Upper lobe of left lung (tissue), 6 donors: ENCODE measurements around the gene TBX20. TPM values are rescaled to one million over a fixed set of nuclear protein-coding genes. Genes with fewer than 3 reads are reported as not detected.
A peak's percentile ranks its signal among the peaks of the same experiment; 100 is the strongest.
"Not testable (repeated sequence)": the region's sequence is repeated elsewhere in the genome, so short reads cannot be mapped to it uniquely, and the experiment has no call there.

Experiments
- ATAC-seq, 2 donors: fragments of 200-7000 bp; cut with Tn5 transposase; one replicate each; pipeline ENCODE4 v1.9.1; 2022; ENCODE audit warnings: mild to moderate bottlenecking in 2 of 2, moderate library complexity in 2 of 2; ENCODE audit not compliant: low FRiP score in 2 of 2
- DNase-seq, 2 donors: peaks; one replicate each; pipeline ENCODE4 v3.0.0-alpha.2; 2019 to 2020
- H3K27ac ChIP-seq, 4 donors: fragments of 200-600 bp; sonication (generic); one replicate each; pipeline ENCODE4 v1.5.1; 2016 to 2019
- H3K27me3 ChIP-seq, 4 donors: fragments of 200-600 bp; sonication (generic); one replicate each; pipeline ENCODE4 v1.5.1; 2017 to 2019
- H3K36me3 ChIP-seq, 4 donors: fragments of 200-600 bp; sonication (generic); one replicate each; pipeline ENCODE4 v1.5.1; 2016 to 2019
- H3K4me1 ChIP-seq, 4 donors: fragments of 200-600 bp; sonication (generic); one replicate each; pipeline ENCODE4 v1.5.1; 2018 to 2019
- H3K4me3 ChIP-seq, 4 donors: fragments of 200-600 bp; sonication (generic); one replicate each; pipeline ENCODE4 v1.5.1; 2017 to 2019; ENCODE audit warnings: mild to moderate bottlenecking in 2 of 4, moderate library complexity in 1 of 4
- H3K9me3 ChIP-seq, 4 donors: fragments of 200-600 bp; sonication (generic); one replicate each; pipeline ENCODE4 v1.5.1; 2018 to 2019
- CTCF ChIP-seq, 6 experiments: fragments of 450-650 bp in 4 of 6; fragments of 200-600 bp in 2 of 6; sonication (generic) in 2 of 6; IDR thresholded peaks; one replicate each; pipeline ENCODE4 v1.5.1; 2016 to 2019; ENCODE audit warnings: antibody characterized with exemption in 6 of 6
- EP300 ChIP-seq, 4 donors: sonication (generic); formaldehyde crosslinking; IDR thresholded peaks; one replicate each; pipeline ENCODE4 v1.5.1; 2017; ENCODE audit warnings: antibody characterized with exemption in 4 of 4, control low read depth in 2 of 4
- POLR2A ChIP-seq, 4 donors: fragments of 450-650 bp; IDR thresholded peaks; one replicate each; pipeline ENCODE4 v1.5.1; 2016 to 2017; ENCODE audit warnings: antibody characterized with exemption in 4 of 4, mild to moderate bottlenecking in 2 of 4
- POLR2AphosphoS5 ChIP-seq, 2 donors: sonication (generic); formaldehyde crosslinking; IDR thresholded peaks; one replicate each; pipeline ENCODE4 v1.5.1; 2017; ENCODE audit warnings: antibody characterized with exemption in 2 of 2
- WGBS, 2 donors: methylation state at CpG; one replicate each; pipeline ENCODE4 v1.1.5; 2017 to 2018; 5-methylcytosine and 5-hydroxymethylcytosine counted together
- total RNA-seq, 6 donors: library from RNA; depleted of rRNA in 4 of 6; stranded (reverse); fragments of >200 nt in 4 of 6; gene quantifications; one replicate each; pipeline versions ENCODE4 v1.1.0 to v1.2.1, GENCODE V29; 2016 to 2021
- donor health status: DM: no; HTN: no; CAD: no; lungs with moderate emphysema.
- donor health status: DM: no; HTN: yes; CAD: no; lungs with severe emphysema.

Gene TBX20
- total RNA-seq, 6 donors from 2014 or later: 0.17 to 2.2 (median 0.61) TPM; not detected in 3

GRCh38 chr7:35202353-35202752, 51.5 kb downstream of the TBX20 start:
- not testable (repeated sequence) for H3K4me3 ChIP-seq, H3K27ac ChIP-seq, H3K36me3 ChIP-seq, H3K27me3 ChIP-seq, H3K9me3 ChIP-seq, DNase-seq, H3K4me1 ChIP-seq
- peak in 1 of 2 donors; percentile 53 for ATAC-seq
- 90 to 92% methylated on average over 6 of the region's 6 CpGs for WGBS, 2 donors

GRCh38 chr7:35200170-35200569, 53.7 kb downstream of the TBX20 start:
- DNase-seq: not testable (repeated sequence)

GRCh38 chr7:35198370-35199140, 55.3 kb downstream of the TBX20 start:
- ATAC-seq: not testable (repeated sequence)

More at GRCh38 chr7:35200170-35200569, 53.7 kb downstream of the TBX20 start:
- ATAC-seq, H3K27me3 ChIP-seq, H3K4me3 ChIP-seq, H3K4me1 ChIP-seq, H3K27ac ChIP-seq, H3K9me3 ChIP-seq, H3K36me3 ChIP-seq: not testable (repeated sequence)
- WGBS, 2 donors: 82 to 95% methylated on average over 2 of the region's 2 CpGs

GRCh38 chr7:35191571-35191970, 62.3 kb downstream of the TBX20 start:
- DNase-seq, H3K27ac ChIP-seq, H3K36me3 ChIP-seq, H3K9me3 ChIP-seq, H3K4me1 ChIP-seq, ATAC-seq, H3K27me3 ChIP-seq, H3K4me3 ChIP-seq: not testable (repeated sequence)
- WGBS, 2 donors: 80 to 84% methylated on average over 4 of the region's 4 CpGs

More at GRCh38 chr7:35198370-35199140, 55.3 kb downstream of the TBX20 start:
- H3K27ac ChIP-seq, H3K4me1 ChIP-seq, H3K27me3 ChIP-seq, H3K9me3 ChIP-seq, H3K36me3 ChIP-seq, H3K4me3 ChIP-seq, DNase-seq: not testable (repeated sequence)
- WGBS, 2 donors: 75 to 84% methylated on average over 2 of the region's 2 CpGs

GRCh38 chr7:35190146-35190773, 63.6 kb downstream of the TBX20 start:
- 53 to 58% methylated on average over 4 of the region's 4 CpGs for WGBS, 2 donors
- not testable (repeated sequence) for H3K27me3 ChIP-seq

GRCh38 chr7:35186751-35187150, 67.1 kb downstream of the TBX20 start:
- WGBS, 2 donors: 2 to 5% methylated on average over 19 to 27 of the region's 27 CpGs
- ATAC-seq, H3K9me3 ChIP-seq, H3K27ac ChIP-seq, H3K27me3 ChIP-seq, H3K36me3 ChIP-seq: not testable (repeated sequence)
- peak overlapping the region in 3 of 4 donors; percentile 30 to 45 (median 38) for H3K4me3 ChIP-seq
- peak in 1 of 2 donors; percentile 76 for DNase-seq
- peaks cover 9 to 16% (median 14%) of the 10 kb centered on the region in 4 donors for H3K4me1 ChIP-seq

More at GRCh38 chr7:35190146-35190773, 63.6 kb downstream of the TBX20 start:
- peaks cover 9 to 16% (median 14%) of the 10 kb centered on the region in 4 donors for H3K4me1 ChIP-seq
- H3K9me3 ChIP-seq, DNase-seq, H3K27ac ChIP-seq, ATAC-seq, H3K36me3 ChIP-seq, H3K4me3 ChIP-seq: not testable (repeated sequence)

GRCh38 chr7:35185908-35186731, 67.8 kb downstream of the TBX20 start:
- TF ChIP-seq POLR2A (IDR thresholded peaks at IDR 0.05) (no peak), POLR2AphosphoS5 (IDR thresholded peaks at IDR 0.05) (no peak), CTCF (IDR thresholded peaks at IDR 0.05) (no peak), EP300 (IDR thresholded peaks at IDR 0.05) (no peak)
- peak; percentile 53 to 64 for ATAC-seq
- peak overlapping the region in 3 of 4 donors; percentile 30 to 45 (median 38) for H3K4me3 ChIP-seq
- no peak overlapping the region for H3K27ac ChIP-seq
- no peaks in the 10 kb centered on the region for H3K9me3 ChIP-seq
- H3K36me3 ChIP-seq: no peaks in the 10 kb centered on the region
- H3K4me1 ChIP-seq: peaks cover 9 to 16% (median 14%) of the 10 kb centered on the region in 4 donors
- WGBS, 2 donors: 2% methylated on average over 21 to 38 of the region's 67 CpGs
- DNase-seq: peak in 1 of 2 donors; percentile 84
- H3K27me3 ChIP-seq: peaks cover 0 to 7% (median 0%) of the 10 kb centered on the region in 4 donors

- H3K9me3 ChIP-seq, H3K27ac ChIP-seq, ATAC-seq, H3K36me3 ChIP-seq, DNase-seq, H3K27me3 ChIP-seq: not testable (repeated sequence)
- H3K4me1 ChIP-seq: peaks cover 9 to 16% (median 14%) of the 10 kb centered on the region in 4 donors
- peak overlapping the region in 3 of 4 donors; percentile 30 to 45 (median 38) for H3K4me3 ChIP-seq
- WGBS, 2 donors: 5 to 8% methylated on average over 13 to 14 of the region's 14 CpGs
Measured at GRCh38 chr7:35185578-35185907, 68.4 kb downstream of the TBX20 start.

GRCh38 chr7:35184961-35185360, 68.9 kb downstream of the TBX20 start:
- not testable (repeated sequence) for H3K36me3 ChIP-seq, ATAC-seq, H3K4me3 ChIP-seq, H3K27me3 ChIP-seq, H3K9me3 ChIP-seq, DNase-seq, H3K27ac ChIP-seq
- WGBS, 2 donors: 47 to 49% methylated on average over 5 of the region's 5 CpGs
- H3K4me1 ChIP-seq: peaks cover 9 to 16% (median 14%) of the 10 kb centered on the region in 4 donors

GRCh38 chr7:35183873-35184503, 69.9 kb downstream of the TBX20 start:
- not testable (repeated sequence) for H3K27me3 ChIP-seq, H3K36me3 ChIP-seq, ATAC-seq, H3K4me3 ChIP-seq, H3K9me3 ChIP-seq, H3K27ac ChIP-seq, DNase-seq
- peaks cover 9 to 16% (median 14%) of the 10 kb centered on the region in 4 donors for H3K4me1 ChIP-seq
- WGBS, 2 donors: 83 to 90% methylated on average over 5 of the region's 5 CpGs
